DOHH2 (cell line): Measurements from ENCODE around the gene G2E3.

Source experiments
- H3F3A ChIP-seq: fragments of 200-600 bp; sonication (generic), shearing (Covaris generic); 2 replicates; pipeline ENCODE4 v1.6.0; 2016; ENCODE audit warnings: antibody characterized with exemption, mild to moderate bottlenecking; ENCODE audit not compliant: control insufficient read depth, insufficient read depth
- H3K27ac ChIP-seq: fragments of 200-600 bp; sonication (generic); 2 replicates; pipeline ENCODE4 v1.5.1; 2014; ENCODE audit warnings: low read depth, mild to moderate bottlenecking, low read length, moderate library complexity
- H3K27me3 ChIP-seq: fragments of 200-600 bp; sonication (generic); 2 replicates; pipeline ENCODE4 v1.6.1; 2014; ENCODE audit warnings: mild to moderate bottlenecking, low read length, mixed read lengths; ENCODE audit not compliant: control insufficient read depth
- H3K36me3 ChIP-seq: fragments of 200-600 bp; sonication (generic); 2 replicates; pipeline ENCODE4 v1.6.1; 2014; ENCODE audit warnings: mild to moderate bottlenecking, low read length, moderate library complexity, mixed read lengths; ENCODE audit not compliant: control insufficient read depth
- H3K4me1 ChIP-seq: fragments of 200-600 bp; sonication (generic); 2 replicates; pipeline ENCODE4 v1.6.1; 2014; ENCODE audit warnings: mild to moderate bottlenecking, low read length, mixed read lengths; ENCODE audit not compliant: control insufficient read depth
- H3K4me2 ChIP-seq: fragments of 200-600 bp; sonication (generic); 2 replicates; pipeline ENCODE4 v1.6.0; 2014; ENCODE audit warnings: mild to moderate bottlenecking, low read length, moderate library complexity
- H3K4me3 ChIP-seq: fragments of 200-600 bp; sonication (generic); 2 replicates; pipeline ENCODE4 v1.5.1; 2014; ENCODE audit warnings: mild to moderate bottlenecking, low read length, mixed read lengths
- H3K79me2 ChIP-seq: fragments of 200-600 bp; sonication (generic); 2 replicates; pipeline ENCODE4 v1.6.1; 2014; ENCODE audit warnings: mild to moderate bottlenecking, low read length, mixed read lengths; ENCODE audit not compliant: control insufficient read depth
- H3K9me2 ChIP-seq: fragments of 200-600 bp; sonication (generic); replicated peaks from 2 replicates; pipeline ENCODE4 v1.6.1; 2014; ENCODE audit warnings: mild to moderate bottlenecking, low read length, mixed read lengths; ENCODE audit not compliant: control insufficient read depth
- H3K9me3 ChIP-seq: fragments of 200-600 bp; sonication (generic); 2 replicates; pipeline ENCODE4 v1.6.1; 2014; ENCODE audit warnings: antibody characterized with exemption, low read length, mixed read lengths; ENCODE audit not compliant: control insufficient read depth, insufficient read depth
- H4K20me1 ChIP-seq: fragments of 200-600 bp; sonication (generic); 2 replicates; pipeline ENCODE4 v1.6.0; 2014; ENCODE audit warnings: low read depth, mild to moderate bottlenecking, antibody characterized with exemption, low read length, moderate library complexity; ENCODE audit not compliant: control insufficient read depth, insufficient read depth
- EZH2phosphoT487 ChIP-seq: fragments of 200-600 bp; sonication (generic); IDR thresholded peaks from 2 replicates; pipeline ENCODE4 v1.6.1; 2017; ENCODE audit warnings: borderline replicate concordance, mild to moderate bottlenecking, antibody characterized with exemption, low read length, moderate library complexity, mixed read lengths
- TF ChIP-seq, protein P1 (sequence below): fragments of 200-600 bp; sonication (generic); IDR thresholded peaks from one replicate; pipeline ENCODE4 v1.5.1; 2014; ENCODE audit warnings: antibody characterized with exemption, mild to moderate bottlenecking, low read depth, low read length; ENCODE audit not compliant: poor library complexity, severe bottlenecking

Gene G2E3

GRCh38 chr14:30588873-30589272 is 29.9 kb downstream of the G2E3 start:
- Histone ChIP-seq H3K9me2 (no peaks in the 10 kb centered on the region), H3K4me1 (no peaks in the 10 kb centered on the region), H4K20me1 (peaks cover 4% of the 10 kb centered on the region; the same call in 1 of the 2 replicates), H3F3A (no peaks in the 10 kb centered on the region; the same call in 1 of the 2 replicates), H3K9me3 (peaks cover 4% of the 10 kb centered on the region; the same call in 1 of the 2 replicates), H3K36me3 (peaks cover 88% of the 10 kb centered on the region), H3K27me3 (no peaks in the 10 kb centered on the region), H3K79me2 (peaks cover 51% of the 10 kb centered on the region), H3K27ac (no peak overlapping the region), H3K4me3 (no peak overlapping the region), H3K4me2 (no peak overlapping the region)
- TF ChIP-seq EZH2phosphoT487, result no peak
- TF ChIP-seq, protein P1, sequence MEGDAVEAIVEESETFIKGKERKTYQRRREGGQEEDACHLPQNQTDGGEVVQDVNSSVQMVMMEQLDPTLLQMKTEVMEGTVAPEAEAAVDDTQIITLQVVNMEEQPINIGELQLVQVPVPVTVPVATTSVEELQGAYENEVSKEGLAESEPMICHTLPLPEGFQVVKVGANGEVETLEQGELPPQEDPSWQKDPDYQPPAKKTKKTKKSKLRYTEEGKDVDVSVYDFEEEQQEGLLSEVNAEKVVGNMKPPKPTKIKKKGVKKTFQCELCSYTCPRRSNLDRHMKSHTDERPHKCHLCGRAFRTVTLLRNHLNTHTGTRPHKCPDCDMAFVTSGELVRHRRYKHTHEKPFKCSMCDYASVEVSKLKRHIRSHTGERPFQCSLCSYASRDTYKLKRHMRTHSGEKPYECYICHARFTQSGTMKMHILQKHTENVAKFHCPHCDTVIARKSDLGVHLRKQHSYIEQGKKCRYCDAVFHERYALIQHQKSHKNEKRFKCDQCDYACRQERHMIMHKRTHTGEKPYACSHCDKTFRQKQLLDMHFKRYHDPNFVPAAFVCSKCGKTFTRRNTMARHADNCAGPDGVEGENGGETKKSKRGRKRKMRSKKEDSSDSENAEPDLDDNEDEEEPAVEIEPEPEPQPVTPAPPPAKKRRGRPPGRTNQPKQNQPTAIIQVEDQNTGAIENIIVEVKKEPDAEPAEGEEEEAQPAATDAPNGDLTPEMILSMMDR, result no peak

GRCh38 chr14:30596935-30597334 is 38.0 kb downstream of the G2E3 start:
- Histone ChIP-seq H3K4me1 (no peaks in the 10 kb centered on the region), H3K4me3 (no peak overlapping the region), H3K9me3 (no peaks in the 10 kb centered on the region), H3K79me2 (peaks cover 7% of the 10 kb centered on the region; the same call in 1 of the 2 replicates), H3K27me3 (no peaks in the 10 kb centered on the region), H3K4me2 (no peak overlapping the region), H3K27ac (no peak overlapping the region), H3F3A (no peaks in the 10 kb centered on the region), H3K36me3 (peaks cover 75% of the 10 kb centered on the region), H4K20me1 (no peaks in the 10 kb centered on the region; the same call in 1 of the 2 replicates), H3K9me2 (no peaks in the 10 kb centered on the region)
- TF ChIP-seq, protein P1, result no peak
- no peak for TF ChIP-seq EZH2phosphoT487

DNA sequence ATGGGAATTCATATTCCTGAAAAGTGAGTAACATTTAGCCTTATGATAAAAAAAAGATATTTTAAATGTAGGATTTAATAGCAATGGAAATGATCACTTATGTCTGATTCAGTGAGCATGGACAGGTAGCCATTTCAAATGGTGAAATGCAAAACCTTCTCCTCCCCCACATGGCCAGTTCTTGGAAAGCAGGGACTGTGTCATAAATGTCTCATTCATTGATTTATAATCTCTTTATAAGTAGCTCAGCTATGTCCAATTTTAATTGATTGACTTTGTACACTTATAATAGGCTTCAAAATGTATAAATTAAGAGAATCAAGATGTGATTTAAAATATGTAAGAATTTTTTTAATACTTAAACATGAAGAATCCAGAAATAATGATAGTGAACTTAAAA is 38.5 kb downstream of the G2E3 start:
- H3K9me2 ChIP-seq, result no peaks in the 10 kb centered on the region
- H3K79me2 ChIP-seq, result peaks cover 4% of the 10 kb centered on the region; the same call in 1 of the 2 replicates
- H3F3A ChIP-seq, result no peaks in the 10 kb centered on the region
- TF ChIP-seq, protein P1, result no peak
- TF ChIP-seq EZH2phosphoT487, result no peak
- peaks cover 75% of the 10 kb centered on the region for H3K36me3 ChIP-seq
- H4K20me1 ChIP-seq, result no peaks in the 10 kb centered on the region; the same call in 1 of the 2 replicates
- no peaks in the 10 kb centered on the region for H3K27me3 ChIP-seq
- H3K4me3 ChIP-seq, result no peak overlapping the region
- no peak overlapping the region for H3K27ac ChIP-seq
- H3K4me2 ChIP-seq, result no peak overlapping the region
- no peaks in the 10 kb centered on the region for H3K9me3 ChIP-seq
- no peaks in the 10 kb centered on the region for H3K4me1 ChIP-seq
